ENCODE measurements around the gene CRYBG2.
A peak's percentile ranks its signal among the peaks of the same experiment; 100 is the strongest.
"Not testable (repeated sequence)": the region's sequence is repeated elsewhere in the genome, so short reads cannot be mapped to it uniquely, and the experiment has no call there.

The CRYBG2 gene

DNA sequence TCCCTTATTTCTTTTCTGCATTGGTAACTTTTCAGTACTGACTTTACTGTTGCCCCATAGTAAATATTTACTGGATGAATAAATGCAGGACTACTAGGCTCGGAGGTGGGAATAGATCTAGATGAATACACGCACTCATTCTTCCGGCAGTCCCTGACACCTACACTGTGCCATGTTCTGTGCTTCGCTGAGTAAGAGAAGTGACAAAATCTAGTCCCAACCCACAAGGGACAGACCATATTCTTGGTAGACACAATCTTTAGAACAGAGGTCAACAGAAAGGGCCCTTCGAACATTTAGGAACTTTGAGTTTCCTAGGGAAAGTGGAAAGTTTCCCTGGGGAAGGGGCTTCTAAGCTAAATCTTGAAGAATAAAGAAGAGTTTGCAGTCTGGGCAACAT, 39.4 kb downstream of the CRYBG2 start:
- H3K4me3 ChIP-seq (ENCODE audit: low read depth, low read length) = no peak overlapping the region
- no peak for DNase-seq (ENCODE audit: low read depth)
- no peak for TF ChIP-seq MYC (IDR thresholded peaks at IDR 0.05; ENCODE audit: low read depth, low read length)
- TF ChIP-seq POLR2A (IDR thresholded peaks at IDR 0.05; ENCODE audit: extremely low read depth, insufficient read length) = no peak
- TF ChIP-seq, protein P1, sequence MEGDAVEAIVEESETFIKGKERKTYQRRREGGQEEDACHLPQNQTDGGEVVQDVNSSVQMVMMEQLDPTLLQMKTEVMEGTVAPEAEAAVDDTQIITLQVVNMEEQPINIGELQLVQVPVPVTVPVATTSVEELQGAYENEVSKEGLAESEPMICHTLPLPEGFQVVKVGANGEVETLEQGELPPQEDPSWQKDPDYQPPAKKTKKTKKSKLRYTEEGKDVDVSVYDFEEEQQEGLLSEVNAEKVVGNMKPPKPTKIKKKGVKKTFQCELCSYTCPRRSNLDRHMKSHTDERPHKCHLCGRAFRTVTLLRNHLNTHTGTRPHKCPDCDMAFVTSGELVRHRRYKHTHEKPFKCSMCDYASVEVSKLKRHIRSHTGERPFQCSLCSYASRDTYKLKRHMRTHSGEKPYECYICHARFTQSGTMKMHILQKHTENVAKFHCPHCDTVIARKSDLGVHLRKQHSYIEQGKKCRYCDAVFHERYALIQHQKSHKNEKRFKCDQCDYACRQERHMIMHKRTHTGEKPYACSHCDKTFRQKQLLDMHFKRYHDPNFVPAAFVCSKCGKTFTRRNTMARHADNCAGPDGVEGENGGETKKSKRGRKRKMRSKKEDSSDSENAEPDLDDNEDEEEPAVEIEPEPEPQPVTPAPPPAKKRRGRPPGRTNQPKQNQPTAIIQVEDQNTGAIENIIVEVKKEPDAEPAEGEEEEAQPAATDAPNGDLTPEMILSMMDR (IDR thresholded peaks at IDR 0.05; ENCODE audit: low read depth, low read length) = no peak
- TF ChIP-seq, protein P2, sequence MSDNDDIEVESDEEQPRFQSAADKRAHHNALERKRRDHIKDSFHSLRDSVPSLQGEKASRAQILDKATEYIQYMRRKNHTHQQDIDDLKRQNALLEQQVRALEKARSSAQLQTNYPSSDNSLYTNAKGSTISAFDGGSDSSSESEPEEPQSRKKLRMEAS (IDR thresholded peaks at IDR 0.05; ENCODE audit: low read depth, low read length) = no peak

GRCh38 chr1:26307966-26308899, 45.7 kb downstream of the CRYBG2 start:
- DNase-seq (ENCODE audit: low read depth); H3K4me3 ChIP-seq (ENCODE audit: low read depth, low read length): not testable (repeated sequence)

DNA sequence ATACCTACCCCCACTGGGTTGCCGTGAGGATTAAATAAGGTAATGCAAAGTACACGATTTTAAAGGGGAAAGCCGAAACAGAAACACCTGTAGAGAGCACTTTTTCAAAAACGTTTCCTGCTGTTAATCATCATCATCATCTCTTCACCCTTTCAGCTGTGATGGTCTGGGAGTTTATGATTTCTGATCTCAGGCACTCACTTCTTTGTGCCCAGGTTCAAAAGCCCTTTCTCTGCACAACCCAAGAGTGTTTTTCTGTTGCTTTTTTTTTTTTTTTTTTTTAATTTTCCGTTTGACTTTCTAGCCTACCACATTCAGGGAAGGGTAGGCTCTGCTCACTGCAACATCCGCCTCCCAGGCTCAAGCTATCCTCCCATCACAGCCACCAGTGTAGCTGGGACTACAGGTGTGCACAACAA, 46.6 kb downstream of the CRYBG2 start:
- TF ChIP-seq, protein P2 (IDR thresholded peaks at IDR 0.05; ENCODE audit: low read depth, low read length) = no peak
- no peak for TF ChIP-seq MYC (IDR thresholded peaks at IDR 0.05; ENCODE audit: low read depth, low read length)
- TF ChIP-seq, protein P1 (IDR thresholded peaks at IDR 0.05; ENCODE audit: low read depth, low read length) = no peak
- no peak for TF ChIP-seq POLR2A (IDR thresholded peaks at IDR 0.05; ENCODE audit: extremely low read depth, insufficient read length)
- no peak for DNase-seq (ENCODE audit: low read depth)
- peak overlapping the region; percentile 53 for H3K4me3 ChIP-seq (ENCODE audit: low read depth, low read length)

DNA sequence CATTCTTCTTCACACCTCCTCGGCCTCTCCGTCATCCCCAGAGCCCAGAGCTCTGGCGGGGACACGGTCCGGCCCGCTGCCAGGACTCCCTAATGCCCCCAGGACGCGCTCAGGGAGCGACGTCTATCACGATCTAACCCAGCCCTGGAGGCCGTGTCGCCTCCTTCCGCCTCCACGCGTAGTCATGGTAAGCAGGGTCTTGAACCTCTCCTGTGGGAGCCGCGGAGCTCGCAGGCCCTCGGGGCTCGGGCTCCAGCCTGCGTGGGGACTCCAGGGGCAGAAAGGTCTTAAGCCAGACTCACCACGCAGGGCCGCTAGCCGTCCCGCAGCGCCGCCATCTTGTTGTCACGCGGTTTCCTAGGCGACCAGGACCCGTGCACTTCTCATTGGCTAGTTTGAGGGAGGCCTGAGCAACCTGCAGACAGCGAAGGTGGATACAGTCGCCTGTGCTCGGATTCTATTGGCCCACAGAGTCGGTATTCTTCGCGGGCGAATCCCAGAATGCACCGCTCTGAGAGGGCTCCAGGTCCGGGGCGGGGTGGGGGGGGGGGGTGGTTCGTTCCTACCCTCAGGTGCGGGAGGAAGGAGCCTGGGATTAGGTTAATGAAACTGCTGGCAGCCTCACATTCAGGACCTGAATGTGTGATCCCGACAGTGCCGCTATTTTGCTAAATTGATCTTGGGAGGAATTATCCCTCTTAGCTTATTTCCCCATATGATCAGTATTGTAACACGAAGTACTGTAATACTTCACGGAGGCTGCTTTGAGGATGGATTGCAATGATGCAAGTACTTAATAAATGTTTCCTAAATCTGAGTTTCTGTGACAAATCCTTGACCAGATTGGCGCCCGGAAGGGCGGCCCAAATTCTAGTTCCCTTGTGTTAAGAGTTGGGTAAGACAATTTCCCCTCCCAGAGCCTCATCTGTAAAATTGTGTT, 47.4 kb downstream of the CRYBG2 start, which contains the start of gene UBXN11:
UBXN11 (minus strand) TSS at position 347 of the 940 bp plus-strand sequence. CDS start 3,753 bp downstream, outside the sequence.
- DNase-seq (ENCODE audit: low read depth) = peak; percentile 93
- H3K4me3 ChIP-seq (ENCODE audit: low read depth, low read length) = peak within 1 kb of the TSS; percentile 69
- no peak for TF ChIP-seq MYC (IDR thresholded peaks at IDR 0.05; ENCODE audit: low read depth, low read length)
- TF ChIP-seq, protein P2 (IDR thresholded peaks at IDR 0.05; ENCODE audit: low read depth, low read length) = peak; percentile 48; the same call in 1 of the 2 replicates
- TF ChIP-seq, protein P1 (IDR thresholded peaks at IDR 0.05; ENCODE audit: low read depth, low read length) = no peak
- TF ChIP-seq POLR2A (IDR thresholded peaks at IDR 0.05; ENCODE audit: extremely low read depth, insufficient read length) = peak; percentile 15

- H3K4me3 ChIP-seq (ENCODE audit: low read depth, low read length) = peak overlapping the region; percentile 69
- TF ChIP-seq, protein P2 (IDR thresholded peaks at IDR 0.05; ENCODE audit: low read depth, low read length) = no peak
- TF ChIP-seq, protein P1 (IDR thresholded peaks at IDR 0.05; ENCODE audit: low read depth, low read length) = no peak
- no peak for TF ChIP-seq MYC (IDR thresholded peaks at IDR 0.05; ENCODE audit: low read depth, low read length)
- no peak for TF ChIP-seq POLR2A (IDR thresholded peaks at IDR 0.05; ENCODE audit: extremely low read depth, insufficient read length)
- peak; percentile 62 for DNase-seq (ENCODE audit: low read depth)
Measured at GRCh38 chr1:26305667-26306289, 48.2 kb downstream of the CRYBG2 start.
